A172 (cell line): ENCODE data around the gene KPNA4. TPM values are rescaled to one million over a fixed set of nuclear protein-coding genes. Genes with fewer than 3 reads are reported as not detected.
A peak's percentile ranks its signal among the peaks of the same experiment; 100 is the strongest.
"Not testable (repeated sequence)": the region's sequence is repeated elsewhere in the genome, so short reads cannot be mapped to it uniquely, and the experiment has no call there.

Experiments used
- DNase-seq: peaks from one replicate; pipeline ENCODE4 v3.0.0-alpha.2; 2015; ENCODE audit warnings: low spot score
- total RNA-seq: library from RNA; depleted of rRNA; stranded (reverse); fragments of >200 nt; shearing (Covaris generic); gene quantifications from 2 replicates; pipeline ENCODE4 v1.2.3, GENCODE V29; 2014; rRNA removed

KPNA4 gene, protein sequence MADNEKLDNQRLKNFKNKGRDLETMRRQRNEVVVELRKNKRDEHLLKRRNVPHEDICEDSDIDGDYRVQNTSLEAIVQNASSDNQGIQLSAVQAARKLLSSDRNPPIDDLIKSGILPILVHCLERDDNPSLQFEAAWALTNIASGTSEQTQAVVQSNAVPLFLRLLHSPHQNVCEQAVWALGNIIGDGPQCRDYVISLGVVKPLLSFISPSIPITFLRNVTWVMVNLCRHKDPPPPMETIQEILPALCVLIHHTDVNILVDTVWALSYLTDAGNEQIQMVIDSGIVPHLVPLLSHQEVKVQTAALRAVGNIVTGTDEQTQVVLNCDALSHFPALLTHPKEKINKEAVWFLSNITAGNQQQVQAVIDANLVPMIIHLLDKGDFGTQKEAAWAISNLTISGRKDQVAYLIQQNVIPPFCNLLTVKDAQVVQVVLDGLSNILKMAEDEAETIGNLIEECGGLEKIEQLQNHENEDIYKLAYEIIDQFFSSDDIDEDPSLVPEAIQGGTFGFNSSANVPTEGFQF
- total RNA-seq, result 30.7 and 40.6 TPM in 2 replicates

GRCh38 chr3:160565442-160566403 lies at the start of gene KPNA4:
TSS of gene KPNA4 (minus strand) at chr3:160565571. CDS start at chr3:160565282, 289 bp downstream.
- DNase-seq, result peak; percentile 96

DNA sequence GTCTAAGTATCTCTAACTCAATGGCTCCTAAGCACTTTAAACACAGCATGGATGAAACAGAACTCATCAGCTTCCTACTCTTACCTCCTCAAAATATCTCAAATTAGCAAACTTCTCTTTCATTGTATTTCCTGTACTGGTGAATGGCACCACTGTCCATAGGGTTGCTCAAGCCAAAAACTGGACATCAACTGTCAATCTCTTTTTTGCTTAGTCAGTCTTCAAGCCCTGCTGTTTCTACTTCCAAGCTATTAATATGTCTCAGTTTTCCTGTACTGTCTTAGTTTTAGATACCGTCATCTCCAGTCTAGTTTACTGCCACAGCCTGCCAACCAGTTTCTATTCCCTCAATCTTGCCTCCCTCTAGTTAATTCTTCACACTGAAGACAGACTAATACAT lies 48.3 kb upstream of the KPNA4 start:
- DNase-seq, result no peak

DNA sequence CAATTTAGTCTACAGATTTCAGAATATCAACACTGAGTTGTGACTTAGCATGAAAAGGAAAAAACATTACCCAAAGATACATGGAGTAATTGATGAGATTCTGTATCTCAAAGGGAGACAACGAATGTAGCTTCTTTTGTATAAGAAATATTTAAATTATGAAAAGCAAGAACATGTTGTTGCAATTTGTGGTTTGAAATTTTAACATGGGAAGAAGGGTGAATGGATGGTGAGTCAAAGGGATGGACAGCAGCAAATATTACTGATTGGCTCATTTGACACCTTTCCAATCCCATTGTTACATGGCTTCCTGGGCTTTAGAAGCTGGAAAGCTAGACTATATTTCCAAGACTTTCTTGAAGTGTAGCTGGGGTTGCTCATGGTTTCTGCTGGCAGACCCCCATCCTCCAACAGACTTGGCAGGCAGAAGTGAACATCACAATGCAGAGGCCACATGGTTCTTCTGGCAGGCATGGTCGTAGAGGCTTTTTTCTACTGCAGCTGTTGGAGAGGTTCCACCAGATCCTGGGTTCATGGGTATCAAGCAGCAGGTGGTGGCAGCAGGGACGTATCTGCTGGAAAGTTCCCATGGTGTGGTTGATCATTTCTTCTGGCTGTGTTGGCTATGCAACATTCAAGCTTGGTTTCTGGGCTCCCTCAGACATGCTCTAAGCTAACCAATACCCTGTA lies 47.2 kb upstream of the KPNA4 start:
- DNase-seq, result no peak

GRCh38 chr3:160611141-160611540 lies 45.8 kb upstream of the KPNA4 start:
- DNase-seq, result no peak

GRCh38 chr3:160608870-160609269 lies 43.5 kb upstream of the KPNA4 start:
- DNase-seq, result no peak

- DNase-seq, result no peak
Observed at GRCh38 chr3:160607826-160608225, 42.5 kb upstream of the KPNA4 start.

DNA sequence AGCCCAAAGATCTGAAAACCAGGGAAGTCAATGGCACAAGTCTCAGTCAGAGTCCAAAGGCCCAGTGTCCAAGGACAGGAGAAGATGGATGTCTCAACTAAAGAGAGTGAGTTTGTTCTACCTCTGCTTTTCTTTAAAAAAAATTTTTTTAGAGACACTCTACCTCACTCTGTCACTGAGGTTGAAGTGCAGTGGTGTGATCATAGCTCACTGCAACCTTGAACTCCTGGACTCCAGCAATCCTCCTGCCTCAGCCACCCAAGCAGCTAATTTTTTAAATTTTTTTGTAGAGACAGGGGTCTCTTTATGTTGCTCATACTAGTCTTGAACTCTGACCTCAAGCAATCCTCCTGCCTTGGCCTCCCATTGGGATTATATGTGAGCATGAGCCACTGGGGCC lies 39.9 kb upstream of the KPNA4 start:
- DNase-seq, result no peak

GRCh38 chr3:160603845-160604244 lies 38.5 kb upstream of the KPNA4 start:
- DNase-seq, result not testable (repeated sequence)

DNA sequence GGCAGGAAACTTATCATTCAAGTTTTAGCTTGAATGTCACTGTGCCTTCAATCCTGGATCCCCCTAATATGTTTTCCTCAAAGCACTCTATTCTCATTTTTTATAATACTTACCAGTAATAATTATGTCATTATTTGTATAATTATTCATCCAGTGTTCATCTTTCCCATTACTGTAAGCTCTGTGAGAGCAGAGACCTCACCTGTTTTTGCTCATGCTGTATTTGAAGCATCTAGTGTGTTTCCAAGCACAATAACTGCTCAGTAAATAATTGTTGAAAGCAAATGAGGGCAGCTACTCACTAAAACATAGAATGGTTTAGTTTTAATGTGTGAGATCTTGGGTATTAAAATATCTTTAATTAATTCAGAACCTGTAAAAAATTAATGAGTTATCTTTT lies 36.9 kb upstream of the KPNA4 start:
- DNase-seq, result no peak

DNA sequence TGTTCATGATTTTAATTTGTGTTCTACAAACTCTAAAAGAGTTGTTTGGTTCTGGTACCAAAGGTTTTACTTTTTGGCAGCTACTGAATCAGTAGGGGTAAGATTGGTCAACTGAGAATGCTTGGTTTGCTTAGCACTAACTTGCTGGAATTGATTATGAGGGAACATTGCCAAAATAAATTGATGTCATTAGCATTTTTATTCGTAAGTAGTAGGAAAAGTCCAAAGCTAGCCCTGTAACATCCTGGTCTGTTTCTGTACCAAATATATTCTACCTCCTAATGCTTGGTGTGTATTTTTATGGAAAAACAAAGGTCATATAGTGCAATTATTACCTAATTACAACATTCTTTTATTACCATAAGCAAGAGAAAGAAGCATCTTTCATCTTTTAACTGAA lies 35.9 kb upstream of the KPNA4 start:
- DNase-seq, result no peak

GRCh38 chr3:160598865-160599264 lies 33.5 kb upstream of the KPNA4 start:
- no peak for DNase-seq

- DNase-seq, result no peak
Observed at GRCh38 chr3:160588023-160588422, 22.7 kb upstream of the KPNA4 start.

DNA sequence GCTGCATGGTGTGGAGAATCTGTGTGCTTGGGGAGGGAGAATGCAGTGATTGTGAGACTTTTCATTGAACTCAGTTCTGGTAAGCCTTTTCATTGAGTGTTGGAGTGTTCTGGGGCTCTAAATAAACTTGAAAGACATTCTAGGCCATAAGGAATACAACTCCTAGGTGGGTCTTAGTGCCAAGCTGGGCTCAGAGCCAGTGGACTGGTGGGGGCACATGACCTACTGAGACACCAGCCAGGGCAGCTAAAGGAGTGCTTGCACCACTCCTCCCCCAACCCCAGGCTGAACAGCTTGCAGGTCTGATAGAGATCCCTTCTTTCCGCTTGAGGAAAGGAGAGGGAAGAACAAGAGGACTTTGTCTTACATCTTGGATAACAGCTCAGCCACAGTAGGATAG lies 21.7 kb upstream of the KPNA4 start:
- no peak for DNase-seq

GRCh38 chr3:160586679-160587078 lies 21.3 kb upstream of the KPNA4 start:
- DNase-seq, result no peak

DNA sequence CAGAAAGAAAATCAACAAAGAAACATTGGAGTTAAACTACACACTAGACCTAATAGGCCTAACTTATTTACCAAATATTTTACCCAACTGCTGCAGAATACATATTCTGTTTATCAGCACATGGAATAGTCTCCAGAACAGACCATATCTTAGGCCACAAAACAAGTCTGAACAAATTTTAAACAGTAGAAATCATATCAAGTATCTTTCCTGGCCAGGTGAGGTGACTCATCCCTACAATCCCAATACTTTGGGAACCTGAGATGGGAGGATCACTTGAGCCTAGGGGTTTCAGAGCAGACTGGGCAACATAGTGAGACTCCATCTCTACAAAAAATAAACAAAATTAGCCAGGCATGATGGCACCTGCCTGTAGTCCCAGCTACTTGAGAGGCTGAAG lies 18.1 kb upstream of the KPNA4 start:
- no peak for DNase-seq

DNA sequence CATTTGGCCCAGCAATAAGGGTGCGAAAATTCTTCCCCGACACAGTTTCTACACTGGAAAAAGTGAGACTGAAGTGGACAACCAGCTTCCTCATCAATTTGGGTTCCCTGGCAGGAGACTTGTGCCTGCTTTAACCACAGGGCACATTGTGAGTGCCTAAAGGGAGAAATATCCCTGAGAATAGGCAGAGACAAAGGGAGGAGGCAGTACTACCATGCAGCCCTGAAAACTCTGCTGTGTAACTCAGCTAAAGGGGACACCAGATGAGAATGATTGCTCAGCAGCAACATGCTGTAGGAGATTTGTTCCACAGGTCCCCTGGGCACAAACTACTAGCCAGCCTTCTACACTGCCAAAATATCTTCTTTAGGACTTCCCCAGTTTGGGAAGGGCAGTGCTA lies 15.6 kb upstream of the KPNA4 start:
- DNase-seq, result no peak

DNA sequence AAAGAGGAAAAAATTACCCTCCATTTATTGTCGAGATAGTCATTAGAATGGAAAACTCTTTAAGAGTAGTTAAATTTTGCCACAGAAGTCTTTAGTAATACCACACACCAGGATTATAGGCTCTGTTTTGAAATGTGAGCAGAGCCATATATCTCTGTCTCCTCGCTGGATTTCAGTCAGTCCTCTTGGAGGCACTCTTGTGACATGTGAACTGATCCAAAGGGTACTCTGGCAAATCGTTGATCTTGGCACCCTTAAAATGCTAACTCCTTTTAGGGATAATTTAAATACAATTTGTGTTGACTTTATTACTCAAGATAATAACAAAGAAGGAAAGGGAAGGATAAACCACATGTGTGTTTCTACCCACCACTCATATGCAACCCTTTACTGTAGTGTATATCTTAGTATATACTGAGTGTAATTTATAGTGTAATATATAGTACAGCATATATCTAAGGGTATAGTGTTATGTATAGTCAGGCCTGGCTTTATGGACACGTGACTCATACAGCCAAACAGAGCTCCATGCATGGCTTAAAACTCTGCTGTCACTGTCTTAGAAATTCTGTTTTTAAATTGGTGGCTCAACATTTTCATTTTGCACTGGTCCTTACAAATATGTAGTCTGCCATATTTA lies 12.3 kb upstream of the KPNA4 start:
- DNase-seq, result no peak

GRCh38 chr3:160577093-160577492 lies 11.7 kb upstream of the KPNA4 start:
- no peak for DNase-seq

GRCh38 chr3:160576621-160577020 lies 11.2 kb upstream of the KPNA4 start:
- DNase-seq, result no peak

GRCh38 chr3:160575589-160575988 lies 10.2 kb upstream of the KPNA4 start:
- no peak for DNase-seq

GRCh38 chr3:160574636-160575035 lies 9.3 kb upstream of the KPNA4 start:
- no peak for DNase-seq
